ENCODE measurements around the gene MRM2.

MRM2 gene

DNA sequence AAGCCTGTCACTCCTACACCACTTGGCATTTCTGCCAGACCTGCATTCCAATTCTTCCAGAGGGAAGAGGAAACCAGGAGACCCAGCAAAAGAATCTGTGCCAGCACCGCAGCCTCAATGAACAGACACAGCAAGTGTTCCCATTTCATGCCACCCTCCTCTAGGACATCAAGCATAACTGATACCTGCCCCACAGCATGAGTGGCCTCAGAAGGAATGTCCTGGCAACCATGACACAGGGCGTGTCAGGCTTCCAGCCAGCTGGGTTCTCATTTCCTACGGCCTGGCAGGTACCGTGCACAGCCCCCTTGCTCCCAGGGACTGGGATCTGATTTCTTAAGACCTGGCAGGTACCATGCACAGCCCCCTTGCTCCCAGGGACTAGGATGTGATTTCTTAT, 17.1 kb downstream of the MRM2 start:
- TF ChIP-seq ZFX (IDR thresholded peaks at IDR 0.05), result no peak
- TF ChIP-seq, protein P1, sequence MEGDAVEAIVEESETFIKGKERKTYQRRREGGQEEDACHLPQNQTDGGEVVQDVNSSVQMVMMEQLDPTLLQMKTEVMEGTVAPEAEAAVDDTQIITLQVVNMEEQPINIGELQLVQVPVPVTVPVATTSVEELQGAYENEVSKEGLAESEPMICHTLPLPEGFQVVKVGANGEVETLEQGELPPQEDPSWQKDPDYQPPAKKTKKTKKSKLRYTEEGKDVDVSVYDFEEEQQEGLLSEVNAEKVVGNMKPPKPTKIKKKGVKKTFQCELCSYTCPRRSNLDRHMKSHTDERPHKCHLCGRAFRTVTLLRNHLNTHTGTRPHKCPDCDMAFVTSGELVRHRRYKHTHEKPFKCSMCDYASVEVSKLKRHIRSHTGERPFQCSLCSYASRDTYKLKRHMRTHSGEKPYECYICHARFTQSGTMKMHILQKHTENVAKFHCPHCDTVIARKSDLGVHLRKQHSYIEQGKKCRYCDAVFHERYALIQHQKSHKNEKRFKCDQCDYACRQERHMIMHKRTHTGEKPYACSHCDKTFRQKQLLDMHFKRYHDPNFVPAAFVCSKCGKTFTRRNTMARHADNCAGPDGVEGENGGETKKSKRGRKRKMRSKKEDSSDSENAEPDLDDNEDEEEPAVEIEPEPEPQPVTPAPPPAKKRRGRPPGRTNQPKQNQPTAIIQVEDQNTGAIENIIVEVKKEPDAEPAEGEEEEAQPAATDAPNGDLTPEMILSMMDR (conservative IDR thresholded peaks at IDR 0.05), result no peak
- no peak overlapping the region for H3K27ac ChIP-seq

DNA sequence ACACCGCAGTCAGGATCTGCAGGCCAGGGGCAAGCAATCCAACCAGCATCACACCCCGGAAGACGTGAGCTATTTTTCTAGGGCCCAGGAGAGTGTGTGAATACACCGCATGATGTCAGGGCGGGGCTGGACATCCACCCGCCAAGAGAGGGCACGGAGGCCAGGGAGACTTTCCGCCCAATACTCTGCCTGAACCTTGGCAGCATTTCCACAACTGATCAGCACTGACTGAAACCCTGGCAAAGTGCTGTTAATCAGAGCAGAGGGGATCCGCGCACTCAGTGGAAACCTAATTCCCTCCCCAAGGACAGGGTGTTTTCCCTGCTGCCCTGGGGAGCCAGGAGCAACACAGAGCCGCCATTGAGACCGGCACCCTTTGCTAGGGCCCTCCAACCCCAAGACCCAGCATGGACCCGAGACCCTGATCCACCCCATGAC, 17.5 kb downstream of the MRM2 start:
- no peak overlapping the region for H3K27ac ChIP-seq
- TF ChIP-seq ZFX (IDR thresholded peaks at IDR 0.05), result no peak
- TF ChIP-seq, protein P1 (conservative IDR thresholded peaks at IDR 0.05), result no peak

DNA sequence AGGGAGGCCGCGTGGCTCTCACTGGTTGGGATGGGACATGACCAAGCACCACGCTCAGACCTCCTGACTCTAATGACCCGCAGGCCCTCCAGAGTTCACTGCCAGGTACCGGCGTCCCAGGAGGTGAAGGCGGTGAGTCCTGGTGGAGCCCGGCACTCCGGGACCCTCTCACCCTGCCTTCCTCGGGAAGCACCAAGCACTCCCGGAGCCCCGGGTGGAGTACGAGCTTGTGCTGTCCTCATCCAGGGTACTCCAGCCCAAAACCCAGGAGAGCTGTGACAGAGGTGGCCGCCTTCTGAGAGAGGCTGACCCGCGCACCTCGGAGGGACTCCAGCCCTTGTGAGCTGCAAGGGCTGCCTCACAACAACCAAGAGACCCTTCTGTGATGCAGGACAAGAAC, 18.7 kb downstream of the MRM2 start:
- no peak overlapping the region for H3K27ac ChIP-seq
- no peak for TF ChIP-seq ZFX (IDR thresholded peaks at IDR 0.05)
- TF ChIP-seq, protein P1 (conservative IDR thresholded peaks at IDR 0.05), result no peak

DNA sequence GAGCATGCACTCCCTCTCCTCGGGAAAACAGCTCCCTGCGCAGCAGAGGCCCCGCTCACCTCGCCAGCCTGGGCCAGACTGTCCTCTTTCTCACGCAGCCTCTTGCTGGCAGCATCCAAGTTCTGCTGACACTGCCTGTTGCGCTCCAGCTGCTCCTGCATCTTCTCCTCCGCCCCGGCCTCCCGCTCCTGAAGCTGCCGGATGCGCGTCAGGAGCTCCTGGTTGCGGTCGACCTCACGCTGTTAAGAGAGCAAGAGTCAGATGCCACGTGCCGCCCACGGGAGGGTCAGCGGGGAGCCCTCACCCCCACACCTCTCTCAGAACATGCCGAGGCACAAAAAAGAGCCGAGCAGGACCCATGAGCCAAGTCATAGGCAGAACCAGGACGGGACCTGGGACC, 19.5 kb downstream of the MRM2 start:
- no peak overlapping the region for H3K27ac ChIP-seq
- TF ChIP-seq ZFX (IDR thresholded peaks at IDR 0.05), result no peak
- TF ChIP-seq, protein P1 (conservative IDR thresholded peaks at IDR 0.05), result no peak

DNA sequence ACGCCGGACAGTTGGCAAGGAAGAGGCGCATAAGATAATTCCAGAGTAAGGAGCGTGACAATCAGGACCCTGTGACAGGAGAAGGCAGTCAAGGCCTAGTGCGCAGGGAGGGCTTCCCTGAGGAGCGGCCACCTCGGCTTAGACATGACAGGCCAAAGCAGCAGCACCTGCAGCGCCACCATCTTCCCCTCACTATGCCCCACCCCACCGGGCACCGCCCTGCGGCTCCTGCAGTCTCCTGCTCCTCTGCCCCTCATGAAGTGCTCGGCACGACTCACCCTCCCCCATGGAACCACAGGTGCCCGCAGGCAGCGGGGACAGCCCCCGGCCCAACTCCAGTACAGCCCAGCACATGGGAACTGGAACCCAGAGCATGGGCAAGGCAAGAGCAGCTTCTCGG, 21.1 kb downstream of the MRM2 start:
- H3K27ac ChIP-seq, result no peak overlapping the region

DNA sequence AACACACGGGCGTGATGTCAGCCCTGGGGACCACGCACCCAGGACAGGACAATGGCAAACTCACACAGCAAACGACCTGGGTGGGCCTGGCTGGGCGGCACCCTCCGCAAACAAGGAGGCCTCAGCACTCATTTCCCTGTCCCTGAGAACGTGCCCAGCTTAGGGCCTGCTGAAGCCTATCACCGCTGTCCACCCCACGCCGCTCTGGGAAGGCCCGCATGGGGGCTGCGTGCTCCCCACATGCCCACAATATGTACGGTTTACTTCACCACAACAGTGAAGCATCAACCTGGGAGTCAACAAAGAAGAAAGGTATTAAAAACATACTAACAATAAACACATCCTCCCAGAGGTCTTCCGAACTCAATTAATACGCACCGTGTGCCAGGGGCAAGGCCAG, 21.5 kb downstream of the MRM2 start:
- no peak overlapping the region for H3K27ac ChIP-seq
- no peak for TF ChIP-seq ZFX (IDR thresholded peaks at IDR 0.05)
- TF ChIP-seq, protein P1 (conservative IDR thresholded peaks at IDR 0.05), result no peak

More for the DNA sequence above, 21.1 kb downstream of the MRM2 start:
- TF ChIP-seq ZFX (IDR thresholded peaks at IDR 0.05), result no peak
- TF ChIP-seq, protein P1 (conservative IDR thresholded peaks at IDR 0.05), result no peak

DNA sequence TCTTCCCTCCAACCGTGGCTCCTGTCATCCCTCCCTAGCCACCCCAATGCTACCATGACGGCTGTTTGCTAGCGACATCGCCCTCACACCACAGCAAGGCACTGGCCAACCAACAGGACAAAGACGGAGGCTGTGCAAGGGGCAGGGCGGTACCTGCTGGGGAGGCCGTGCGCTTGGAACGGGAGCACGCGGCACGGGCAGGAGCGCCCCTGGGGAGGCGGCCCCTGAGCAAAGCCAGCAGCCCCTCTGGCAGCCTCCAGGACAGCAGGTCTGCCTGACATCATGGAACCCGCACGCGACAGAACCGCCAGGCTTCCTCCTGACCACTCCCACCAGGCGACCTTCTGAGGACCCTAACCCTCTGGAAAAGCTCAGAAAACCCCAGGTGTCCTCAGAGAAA, 22.0 kb downstream of the MRM2 start:
- TF ChIP-seq ZFX (IDR thresholded peaks at IDR 0.05), result no peak
- TF ChIP-seq, protein P1 (conservative IDR thresholded peaks at IDR 0.05), result no peak
- H3K27ac ChIP-seq, result no peak overlapping the region

Measured in C4-2B (cell line).